ENCODE measurements around the gene FAM168B.

DNA sequence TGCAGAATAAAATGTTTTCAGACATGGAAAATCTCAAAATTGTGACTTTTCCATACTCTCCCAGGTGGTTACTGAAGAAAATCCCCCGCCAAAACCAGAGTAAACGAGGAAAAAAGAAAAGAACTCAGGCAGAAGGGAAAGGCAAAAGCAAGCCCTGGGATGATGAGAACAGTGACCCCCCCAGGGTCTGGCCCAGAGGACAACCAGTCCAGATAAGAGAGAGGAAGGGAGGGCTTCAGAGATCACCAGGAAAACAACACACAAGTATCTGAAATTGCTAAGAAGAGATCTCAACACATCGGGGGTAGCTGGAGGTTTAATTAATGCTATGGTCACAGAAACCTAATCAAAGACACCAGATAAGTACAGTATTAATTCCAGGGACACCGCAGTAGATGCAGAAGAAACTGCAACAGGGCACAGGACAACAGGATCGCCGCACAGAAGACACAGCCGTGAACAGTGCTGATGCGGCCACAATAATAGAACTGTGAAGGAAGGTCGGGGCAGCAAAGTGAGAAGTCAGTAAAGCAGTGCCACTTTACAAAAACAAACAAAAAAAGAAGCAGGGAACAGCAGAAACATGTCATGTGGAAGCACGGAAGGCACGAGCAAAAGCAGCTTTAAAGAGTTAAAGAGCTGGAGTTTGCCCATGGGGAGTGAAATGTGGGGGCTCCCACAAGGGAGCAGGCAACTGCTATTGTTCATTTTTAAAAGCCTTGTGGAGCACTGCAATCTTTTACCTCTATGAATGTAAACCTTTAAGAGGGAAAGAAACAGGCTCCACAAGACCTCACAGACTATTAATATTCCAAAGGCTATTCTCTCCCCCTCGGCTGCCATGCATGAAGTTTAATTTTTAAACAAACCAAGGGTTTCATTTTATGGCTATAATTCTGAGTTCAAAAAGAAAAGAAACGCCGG, 28.4 kb downstream of the FAM168B start:
- TF ChIP-seq, protein P1, sequence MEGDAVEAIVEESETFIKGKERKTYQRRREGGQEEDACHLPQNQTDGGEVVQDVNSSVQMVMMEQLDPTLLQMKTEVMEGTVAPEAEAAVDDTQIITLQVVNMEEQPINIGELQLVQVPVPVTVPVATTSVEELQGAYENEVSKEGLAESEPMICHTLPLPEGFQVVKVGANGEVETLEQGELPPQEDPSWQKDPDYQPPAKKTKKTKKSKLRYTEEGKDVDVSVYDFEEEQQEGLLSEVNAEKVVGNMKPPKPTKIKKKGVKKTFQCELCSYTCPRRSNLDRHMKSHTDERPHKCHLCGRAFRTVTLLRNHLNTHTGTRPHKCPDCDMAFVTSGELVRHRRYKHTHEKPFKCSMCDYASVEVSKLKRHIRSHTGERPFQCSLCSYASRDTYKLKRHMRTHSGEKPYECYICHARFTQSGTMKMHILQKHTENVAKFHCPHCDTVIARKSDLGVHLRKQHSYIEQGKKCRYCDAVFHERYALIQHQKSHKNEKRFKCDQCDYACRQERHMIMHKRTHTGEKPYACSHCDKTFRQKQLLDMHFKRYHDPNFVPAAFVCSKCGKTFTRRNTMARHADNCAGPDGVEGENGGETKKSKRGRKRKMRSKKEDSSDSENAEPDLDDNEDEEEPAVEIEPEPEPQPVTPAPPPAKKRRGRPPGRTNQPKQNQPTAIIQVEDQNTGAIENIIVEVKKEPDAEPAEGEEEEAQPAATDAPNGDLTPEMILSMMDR (IDR thresholded peaks at IDR 0.05): no peak
- no peak for TF ChIP-seq POLR2A (IDR thresholded peaks at IDR 0.05)

All from testis (tissue), 2 donors.